ENCODE measurements around the gene CA5A.

GRCh38 chr16:87926246-87927194 is 9.8 kb downstream of the CA5A start:
- no peak for TF ChIP-seq CTCF (IDR thresholded peaks at IDR 0.05; ENCODE audit: low read depth, low read length)
- TF ChIP-seq EZH2phosphoT487 (IDR thresholded peaks at IDR 0.05; ENCODE audit: low read depth), result no peak

All from OCI-LY3 (cell line).